COLO668 (cell line): ENCODE results near the gene GNLY.
"Not testable (repeated sequence)": the region's sequence is repeated elsewhere in the genome, so short reads cannot be mapped to it uniquely, and the experiment has no call there.

ENCODE experiments used
- DNase-seq: peaks from one replicate; lab custom pipeline; 2025; ENCODE audit not compliant: unreplicated experiment; lab: John Stamatoyannopoulos, UW

GNLY gene

GRCh38 chr2:85694052-85695025 lies at the start of gene GNLY:
TSS of gene GNLY (plus strand) at chr2:85694358. CDS start at chr2:85694419, 61 bp downstream.
- no peak for DNase-seq

GRCh38 chr2:85644909-85645308 lies 49.2 kb upstream of the GNLY start:
- DNase-seq: no peak

- no peak for DNase-seq
Measured at GRCh38 chr2:85646166-85646565, 48.0 kb upstream of the GNLY start.

- DNase-seq: no peak
Measured at GRCh38 chr2:85647823-85648526, 46.2 kb upstream of the GNLY start.

- DNase-seq: peak; percentile 3
Measured at GRCh38 chr2:85648619-85649018, 45.5 kb upstream of the GNLY start.

- DNase-seq: no peak
Measured at GRCh38 chr2:85649201-85650190, 44.7 kb upstream of the GNLY start.

GRCh38 chr2:85650456-85650855 lies 43.7 kb upstream of the GNLY start:
- DNase-seq: no peak

- DNase-seq: no peak
Measured at GRCh38 chr2:85651097-85651496, 43.1 kb upstream of the GNLY start.

- DNase-seq: no peak
Measured at GRCh38 chr2:85652056-85652455, 42.1 kb upstream of the GNLY start.

GRCh38 chr2:85653996-85654395 lies 40.2 kb upstream of the GNLY start:
- no peak for DNase-seq

GRCh38 chr2:85655961-85656417 lies 38.2 kb upstream of the GNLY start:
- no peak for DNase-seq

GRCh38 chr2:85656468-85656867 lies 37.7 kb upstream of the GNLY start:
- DNase-seq: peak; percentile 19

GRCh38 chr2:85657399-85657798 lies 36.8 kb upstream of the GNLY start:
- DNase-seq: not testable (repeated sequence)

- DNase-seq: no peak
Measured at GRCh38 chr2:85659324-85659981, 34.7 kb upstream of the GNLY start.

- not testable (repeated sequence) for DNase-seq
Measured at GRCh38 chr2:85660301-85660700, 33.9 kb upstream of the GNLY start.

GRCh38 chr2:85660725-85661124 lies 33.4 kb upstream of the GNLY start:
- no peak for DNase-seq

- DNase-seq: no peak
Measured at GRCh38 chr2:85661139-85661858, 32.9 kb upstream of the GNLY start.

- no peak for DNase-seq
Measured at GRCh38 chr2:85662899-85663593, 31.1 kb upstream of the GNLY start.
